Endothelial cell of umbilical vein (primary cell): Measurements from ENCODE around the gene RGS17. TPM values are rescaled to one million over a fixed set of nuclear protein-coding genes. Genes with fewer than 3 reads are reported as not detected.

Experiments used
- BruUV-seq: library from RNA; stranded (reverse); fragments of 400-500 nt; replicated peaks from 2 replicates; lab custom pipeline; 2021; lab: Mats Ljungman, UMichigan
- CTCF ChIA-PET: fragments of 300-600, 350-600 bp; sonication (Branson Sonifier 250); formaldehyde crosslinking; loops from one replicate; lab custom pipeline; 2021; ENCODE audit warnings: antibody characterized with exemption, inconsistent platforms; lab: Charles Lee
- POLR2A ChIA-PET: fragments of 300-600, 350-600 bp; sonication (Branson Sonifier 250); formaldehyde crosslinking; loops from one replicate; lab custom pipeline; 2021; ENCODE audit warnings: antibody characterized with exemption, inconsistent platforms; lab: Charles Lee
- DNase-seq: peaks from one replicate; pipeline ENCODE4 v3.0.0-alpha.2; 2011; ENCODE audit warnings: low read depth, low spot score
- FAIRE-seq: peaks from 2 replicates; lab custom pipeline; 2011; peaks lifted over from hg19 to GRCh38; lab: Jason Lieb, UNC
- H2AFZ ChIP-seq: 2 replicates; pipeline ENCODE4 v1.6.0; 2012; ENCODE audit warnings: low read depth, low read length, control low read depth, inconsistent platforms
- H3K27ac ChIP-seq: 2 replicates; pipeline ENCODE4 v1.5.1; 2011; ENCODE audit warnings: low read depth, mild to moderate bottlenecking, control low read depth, low read length, moderate library complexity; ENCODE audit not compliant: insufficient read depth
- H3K27me3 ChIP-seq, 2 experiments: 2 replicates each; pipeline versions ENCODE4 v1.6.0 to v1.6.1; 2011; ENCODE audit warnings: low read length in 2 of 2, mixed read lengths in 1 of 2; ENCODE audit not compliant: control insufficient read depth in 2 of 2, insufficient read depth in 2 of 2
- H3K36me3 ChIP-seq, 2 experiments: 2 replicates in 1 of 2; 3 replicates in 1 of 2; pipeline ENCODE4 v1.5.1; 2011; ENCODE audit warnings: low read length in 2 of 2, mild to moderate bottlenecking in 1 of 2, moderate library complexity in 1 of 2; ENCODE audit not compliant: control insufficient read depth in 2 of 2, insufficient read depth in 2 of 2; ENCODE audit errors: extremely low read depth in 1 of 2
- H3K4me1 ChIP-seq: 3 replicates; pipeline ENCODE4 v1.5.1; 2011; ENCODE audit warnings: mild to moderate bottlenecking, low read length; ENCODE audit not compliant: control insufficient read depth, insufficient read depth; ENCODE audit errors: extremely low read depth
- H3K4me2 ChIP-seq: 2 replicates; pipeline ENCODE4 v1.6.1; 2011; ENCODE audit warnings: low read length, control low read depth, mixed read lengths; ENCODE audit not compliant: insufficient read depth
- H3K4me3 ChIP-seq, 3 experiments: fragments of 200-600 bp in 1 of 3; sonication (generic), shearing (Covaris generic) in 1 of 3; replicated peaks in 1 of 3; 2 replicates each; pipeline ENCODE4 v1.5.1; 2011 to 2016; ENCODE audit warnings: control low read depth in 3 of 3, low read length in 3 of 3, mild to moderate bottlenecking in 2 of 3, inconsistent platforms in 1 of 3, low read depth in 1 of 3, moderate library complexity in 1 of 3; ENCODE audit not compliant: insufficient read depth in 1 of 3
- H3K79me2 ChIP-seq: 2 replicates; pipeline ENCODE4 v1.6.0; 2012; ENCODE audit warnings: low read length, inconsistent platforms; ENCODE audit not compliant: control insufficient read depth, insufficient read depth
- H3K9ac ChIP-seq: replicated peaks from 2 replicates; pipeline ENCODE3; 2011; ENCODE audit warnings: low read length, control low read depth; ENCODE audit not compliant: insufficient read depth; ENCODE audit errors: extremely low read depth
- H3K9me1 ChIP-seq: replicated peaks from 3 replicates; pipeline ENCODE4 v1.6.0; 2011; ENCODE audit warnings: mild to moderate bottlenecking, low read length; ENCODE audit not compliant: control insufficient read depth, insufficient read depth; ENCODE audit errors: extremely low read depth
- H3K9me3 ChIP-seq: replicated peaks from 2 replicates; pipeline ENCODE4 v1.5.1; 2012; ENCODE audit warnings: low read length, inconsistent platforms; ENCODE audit not compliant: control insufficient read depth, insufficient read depth
- H4K20me1 ChIP-seq: replicated peaks from 2 replicates; pipeline ENCODE3; 2011; ENCODE audit warnings: mild to moderate bottlenecking, low read length; ENCODE audit not compliant: control insufficient read depth, insufficient read depth; ENCODE audit errors: extremely low read depth
- EZH2 ChIP-seq: IDR thresholded peaks from 2 replicates; pipeline ENCODE4 v1.6.1; 2012; ENCODE audit warnings: borderline replicate concordance, low read depth, mild to moderate bottlenecking, moderate library complexity, low read length, inconsistent platforms; ENCODE audit not compliant: severe bottlenecking
- FOS ChIP-seq: IDR thresholded peaks from 2 replicates; pipeline ENCODE4 v1.6.1; 2011; ENCODE audit warnings: mild to moderate bottlenecking, low read length, moderate library complexity, borderline replicate concordance; ENCODE audit not compliant: insufficient read depth
- GATA2 ChIP-seq: IDR thresholded peaks from 2 replicates; pipeline ENCODE4 v1.7.0; 2011; ENCODE audit warnings: low read depth, mild to moderate bottlenecking, moderate library complexity, mixed read lengths, low read length; ENCODE audit not compliant: insufficient read length, insufficient read depth
- JUN ChIP-seq: IDR thresholded peaks from 2 replicates; pipeline ENCODE4 v1.6.1; 2011; ENCODE audit warnings: borderline replicate concordance, low read depth; ENCODE audit not compliant: insufficient read length, insufficient read depth
- MYC ChIP-seq: IDR thresholded peaks from one replicate; pipeline ENCODE4 v1.6.1; 2011; ENCODE audit warnings: mild to moderate bottlenecking, low read depth, low read length
- POLR2A ChIP-seq: IDR thresholded peaks from 2 replicates; pipeline ENCODE4 v1.6.1; 2012; ENCODE audit warnings: low read depth, mild to moderate bottlenecking, control low read depth, low read length
- POLR2AphosphoS5 ChIP-seq: IDR thresholded peaks from 2 replicates; pipeline ENCODE4 v1.6.1; 2012; ENCODE audit warnings: low read depth, mild to moderate bottlenecking, control low read depth, low read length, moderate library complexity; ENCODE audit not compliant: insufficient read depth
- dilution Hi-C: fragments of 300-500 bp; cut with MboI; formaldehyde crosslinking; loops from one replicate; pipeline ENCODE4 v1.15.0; 2019; ENCODE audit warnings: low sequenced_read_pairs; ENCODE audit not compliant: extremely low pct_ligation_motif_present
- intact Hi-C: fragments of 100-400 bp; cut with micrococcal nuclease; formaldehyde crosslinking; loops from one replicate; pipeline ENCODE4 v1.10.0; 2022
- polyA plus RNA-seq, 4 experiments: library from polyadenylated mRNA; depleted of rRNA in 3 of 4; stranded (reverse) in 3 of 4; unstranded in 1 of 4; fragments of >200 nt; gene quantifications; 2 replicates each; pipeline versions ENCODE4 v1.2.1 to v1.2.3, GENCODE V29; 2011 to 2012; ENCODE audit warnings: missing spikeins in 1 of 4
- total RNA-seq: library from RNA; stranded (reverse); gene quantifications from 2 replicates; pipeline ENCODE4 v1.2.3, GENCODE V29; 2021
- TF ChIP-seq, protein P1 (sequence below), 2 donors: IDR thresholded peaks; 1 replicate in 1 of 2; 2 replicates in 1 of 2; pipeline ENCODE4 v1.5.1; 2011; ENCODE audit warnings: low read length in 2 of 2, mild to moderate bottlenecking in 2 of 2, moderate library complexity in 2 of 2, control low read depth in 1 of 2, inconsistent platforms in 1 of 2, low read depth in 1 of 2; ENCODE audit not compliant: insufficient read depth in 1 of 2; ENCODE audit errors: extremely low read depth in 1 of 2
- TF ChIP-seq, protein P2 (sequence below): IDR thresholded peaks from 2 replicates; pipeline ENCODE4 v1.6.1; 2011; ENCODE audit not compliant: insufficient read depth, insufficient read length

The RGS17 gene
- total and polyA plus RNA-seq, 2 donors (not counting 3 experiments of a cell fraction or from before 2014, with no cell fraction given), result 0.40 to 1.1 TPM

DNA sequence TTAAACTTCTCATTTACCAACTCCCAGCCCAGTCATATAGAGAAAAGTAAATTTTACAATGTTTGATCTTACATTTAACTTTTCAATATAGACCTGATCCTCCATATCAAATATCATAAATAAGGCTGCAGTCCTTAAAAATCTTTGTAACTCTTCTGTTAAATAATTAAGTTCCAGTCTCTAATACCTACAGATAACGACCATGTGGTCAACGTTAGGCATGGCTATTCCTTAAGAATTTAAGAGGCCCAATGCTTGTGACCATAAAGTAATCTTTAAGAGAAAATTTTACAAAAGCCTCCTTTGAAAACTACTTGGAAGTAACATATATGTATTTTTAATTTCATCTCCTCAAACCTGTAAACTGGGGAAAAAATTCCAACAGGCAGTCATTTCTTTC, 149.9 kb downstream of the RGS17 start:
- Histone ChIP-seq H3K9ac (peak overlapping the region; percentile 89), H3K27me3 (no peaks in the 10 kb centered on the region), H3K4me3 (peak overlapping the region in 2 of 3 experiments; percentile 97 to 99), H2AFZ (no peak overlapping the region), H3K36me3 (peaks cover 0 to 4% of the 10 kb centered on the region in 2 experiments), H4K20me1 (no peaks in the 10 kb centered on the region), H3K4me1 (peaks cover 45% of the 10 kb centered on the region), H3K9me1 (no peaks in the 10 kb centered on the region), H3K9me3 (no peaks in the 10 kb centered on the region), H3K27ac (no peak overlapping the region), H3K79me2 (peaks cover 83% of the 10 kb centered on the region), H3K4me2 (peak overlapping the region; percentile 98)
- no peak for FAIRE-seq
- no TSS peak for BruUV-seq
- intact Hi-C loops (no loop called here), dilution Hi-C loops (no loop called here)
- POLR2A ChIA-PET, result no interaction called here
- CTCF ChIA-PET, result interaction anchor here (1.3 kb wide), 1 partner anchor 27 kb away, joined by 3 read pairs; no protein-coding TSS in a partner anchor
- DNase-seq, result no peak
- no peak for TF ChIP-seq EZH2
- TF ChIP-seq, protein P1, sequence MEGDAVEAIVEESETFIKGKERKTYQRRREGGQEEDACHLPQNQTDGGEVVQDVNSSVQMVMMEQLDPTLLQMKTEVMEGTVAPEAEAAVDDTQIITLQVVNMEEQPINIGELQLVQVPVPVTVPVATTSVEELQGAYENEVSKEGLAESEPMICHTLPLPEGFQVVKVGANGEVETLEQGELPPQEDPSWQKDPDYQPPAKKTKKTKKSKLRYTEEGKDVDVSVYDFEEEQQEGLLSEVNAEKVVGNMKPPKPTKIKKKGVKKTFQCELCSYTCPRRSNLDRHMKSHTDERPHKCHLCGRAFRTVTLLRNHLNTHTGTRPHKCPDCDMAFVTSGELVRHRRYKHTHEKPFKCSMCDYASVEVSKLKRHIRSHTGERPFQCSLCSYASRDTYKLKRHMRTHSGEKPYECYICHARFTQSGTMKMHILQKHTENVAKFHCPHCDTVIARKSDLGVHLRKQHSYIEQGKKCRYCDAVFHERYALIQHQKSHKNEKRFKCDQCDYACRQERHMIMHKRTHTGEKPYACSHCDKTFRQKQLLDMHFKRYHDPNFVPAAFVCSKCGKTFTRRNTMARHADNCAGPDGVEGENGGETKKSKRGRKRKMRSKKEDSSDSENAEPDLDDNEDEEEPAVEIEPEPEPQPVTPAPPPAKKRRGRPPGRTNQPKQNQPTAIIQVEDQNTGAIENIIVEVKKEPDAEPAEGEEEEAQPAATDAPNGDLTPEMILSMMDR (IDR thresholded peaks at IDR 0.05; ENCODE audit: extremely low read depth in 1 of 2, insufficient read depth in 1 of 2, low read depth in 1 of 2, low read length in 2 of 2), result no peak
- no peak for TF ChIP-seq GATA2
- TF ChIP-seq POLR2A, result no peak
- TF ChIP-seq POLR2AphosphoS5, result no peak
- TF ChIP-seq, protein P2, sequence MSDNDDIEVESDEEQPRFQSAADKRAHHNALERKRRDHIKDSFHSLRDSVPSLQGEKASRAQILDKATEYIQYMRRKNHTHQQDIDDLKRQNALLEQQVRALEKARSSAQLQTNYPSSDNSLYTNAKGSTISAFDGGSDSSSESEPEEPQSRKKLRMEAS, result no peak
- no peak for TF ChIP-seq FOS
- TF ChIP-seq JUN, result no peak
- TF ChIP-seq MYC, result no peak
